ENCODE results near the gene MEGF6.

Gene MEGF6

DNA sequence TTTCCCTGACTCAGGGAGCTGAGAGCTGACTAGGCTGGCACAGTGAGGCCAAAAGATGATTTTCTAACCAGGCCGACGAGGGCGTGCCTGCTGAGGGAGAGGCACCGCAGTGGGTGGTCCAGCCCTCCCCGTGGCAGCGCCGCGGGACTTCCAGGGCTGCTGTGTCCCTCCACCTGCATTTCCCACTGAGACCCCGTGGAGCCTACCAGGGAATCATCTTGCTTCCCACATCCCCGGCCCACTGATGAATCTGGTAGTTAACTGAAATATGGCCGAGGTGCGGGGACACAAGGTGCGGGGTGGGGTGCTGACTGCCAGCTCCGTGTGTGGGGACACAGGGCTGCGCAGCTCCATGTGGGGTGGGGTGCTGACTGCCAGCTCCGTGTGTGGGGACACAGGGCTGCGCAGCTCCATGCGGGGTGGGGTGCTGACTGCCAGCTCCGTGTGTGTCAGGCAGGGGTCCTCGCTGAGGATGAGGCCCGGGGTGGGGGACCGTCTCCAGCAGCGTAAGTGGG lies 28.1 kb upstream of the MEGF6 start:
- H2BK5ac ChIP-seq (ENCODE audit: low read depth, low read length, poor library complexity, severe bottlenecking): no peak overlapping the region
- no peak for DNase-seq
- H3K4me1 ChIP-seq (ENCODE audit: control insufficient read depth, insufficient read depth, low read depth, low read length): peaks cover 1% of the 10 kb centered on the region
- WGBS: 91% methylated on average over 23 of the region's 23 CpGs
- H3K27me3 ChIP-seq (ENCODE audit: control insufficient read depth in 1 of 2, insufficient read depth in 1 of 2, low read length in 2 of 2): no peaks in the 10 kb centered on the region
- H2BK12ac ChIP-seq (ENCODE audit: low read length in 2 of 2): peak overlapping the region in 1 of 2 experiments; percentile 30
- no peaks in the 10 kb centered on the region for H3K9me3 ChIP-seq (ENCODE audit: control insufficient read depth, low read length)
- H4K8ac ChIP-seq (ENCODE audit: low read length): no peak overlapping the region
- no peak overlapping the region for H2BK15ac ChIP-seq (ENCODE audit: low read depth, poor library complexity, severe bottlenecking)
- no peak overlapping the region for H3K4me2 ChIP-seq (ENCODE audit: low read length, poor library complexity, severe bottlenecking)
- peaks cover 64 to 77% of the 10 kb centered on the region in 2 experiments for H3K36me3 ChIP-seq (ENCODE audit: control insufficient read depth in 1 of 2, insufficient read depth in 2 of 2, low read depth in 1 of 2, low read length in 2 of 2)
- H2BK120ac ChIP-seq (ENCODE audit: low read depth, low read length): no peak overlapping the region
- H3K4me3 ChIP-seq (ENCODE audit: insufficient read depth in 1 of 2, low read depth in 1 of 2, low read length in 2 of 2): no peak overlapping the region
- no peak overlapping the region for H3K18ac ChIP-seq (ENCODE audit: low read depth in 1 of 2, low read length in 2 of 2)
- H3K9ac ChIP-seq (ENCODE audit: low read length): no peak overlapping the region
- H3K14ac ChIP-seq (ENCODE audit: low read length in 2 of 2): no peak overlapping the region
- H2AK5ac ChIP-seq (ENCODE audit: low read length, severe bottlenecking): no peak overlapping the region
- no peak overlapping the region for H3K23ac ChIP-seq (ENCODE audit: low read length in 2 of 2)
- H3K79me1 ChIP-seq (replicated peaks; ENCODE audit: low read length, poor library complexity, severe bottlenecking): peaks cover 12% of the 10 kb centered on the region
- no peak overlapping the region for H3K27ac ChIP-seq (ENCODE audit: low read length, poor library complexity, severe bottlenecking)
- no peak overlapping the region for H4K91ac ChIP-seq (ENCODE audit: low read length)
- H2AFZ ChIP-seq (ENCODE audit: low read depth, low read length): no peak overlapping the region
- no peak overlapping the region for H3K4ac ChIP-seq (ENCODE audit: low read depth in 1 of 2, low read length in 2 of 2)

DNA sequence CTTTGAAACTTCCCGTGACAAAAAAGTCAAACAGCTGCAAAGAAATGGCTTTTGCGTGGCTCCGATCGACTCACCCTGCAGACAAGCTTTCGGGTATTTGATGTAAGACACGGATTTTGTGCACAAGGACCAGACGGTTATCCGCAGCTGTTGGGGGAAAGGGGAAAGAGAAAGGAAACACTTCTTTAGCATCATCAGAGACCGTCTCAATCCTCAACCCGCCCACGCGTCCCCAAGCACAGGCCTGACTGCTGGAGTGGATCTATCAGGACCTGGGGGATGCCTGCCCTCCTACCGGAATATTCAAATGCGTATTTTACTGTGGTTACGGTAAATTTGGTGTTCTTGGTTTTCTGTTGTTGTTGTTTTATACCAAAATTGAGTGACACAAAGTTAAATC lies 27.4 kb upstream of the MEGF6 start:
- Histone ChIP-seq H2BK15ac (ENCODE audit: low read depth, poor library complexity, severe bottlenecking) (no peak overlapping the region), H2AK5ac (ENCODE audit: low read length, severe bottlenecking) (no peak overlapping the region), H3K9me3 (ENCODE audit: control insufficient read depth, low read length) (no peaks in the 10 kb centered on the region), H3K9ac (ENCODE audit: low read length) (no peak overlapping the region), H3K27me3 (ENCODE audit: control insufficient read depth in 1 of 2, insufficient read depth in 1 of 2, low read length in 2 of 2) (no peaks in the 10 kb centered on the region), H3K79me1 (replicated peaks; ENCODE audit: low read length, poor library complexity, severe bottlenecking) (peaks cover 12% of the 10 kb centered on the region), H2BK120ac (ENCODE audit: low read depth, low read length) (no peak overlapping the region), H3K4me2 (ENCODE audit: low read length, poor library complexity, severe bottlenecking) (no peak overlapping the region), H3K23ac (ENCODE audit: low read length in 2 of 2) (no peak overlapping the region), H2AFZ (ENCODE audit: low read depth, low read length) (no peak overlapping the region), H3K4me3 (ENCODE audit: insufficient read depth in 1 of 2, low read depth in 1 of 2, low read length in 2 of 2) (no peak overlapping the region), H3K27ac (ENCODE audit: low read length, poor library complexity, severe bottlenecking) (no peak overlapping the region), H3K36me3 (ENCODE audit: control insufficient read depth in 1 of 2, insufficient read depth in 2 of 2, low read depth in 1 of 2, low read length in 2 of 2) (peaks cover 70 to 81% of the 10 kb centered on the region in 2 experiments), H4K8ac (ENCODE audit: low read length) (no peak overlapping the region), H3K4me1 (ENCODE audit: control insufficient read depth, insufficient read depth, low read depth, low read length) (peaks cover 1% of the 10 kb centered on the region), H2BK5ac (ENCODE audit: low read depth, low read length, poor library complexity, severe bottlenecking) (no peak overlapping the region), H2BK12ac (ENCODE audit: low read length in 2 of 2) (no peak overlapping the region), H3K4ac (ENCODE audit: low read depth in 1 of 2, low read length in 2 of 2) (no peak overlapping the region), H4K91ac (ENCODE audit: low read length) (no peak overlapping the region), H3K14ac (ENCODE audit: low read length in 2 of 2) (no peak overlapping the region), H3K18ac (ENCODE audit: low read depth in 1 of 2, low read length in 2 of 2) (no peak overlapping the region)
- WGBS: 96% methylated on average over 15 of the region's 15 CpGs
- no peak for DNase-seq

DNA sequence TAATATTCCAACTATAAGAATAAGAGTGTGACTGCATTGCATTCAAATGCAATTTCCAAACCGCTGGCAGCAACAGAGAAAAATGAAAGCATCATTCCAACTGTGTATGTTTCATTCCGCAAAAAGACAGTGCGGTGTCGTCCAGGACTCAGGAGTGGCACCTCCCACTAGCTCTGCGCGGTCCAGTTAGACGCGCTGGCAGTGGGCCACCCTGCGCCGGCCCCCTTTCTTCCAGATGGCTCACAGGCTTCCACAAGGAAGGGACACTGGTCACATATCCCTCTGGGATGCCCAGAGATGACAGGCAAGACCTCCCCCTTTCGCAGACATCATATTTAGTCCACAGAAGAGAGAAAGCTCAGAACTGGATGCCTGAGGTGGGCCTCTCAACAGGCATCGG lies 26.7 kb upstream of the MEGF6 start:
- no peak overlapping the region for H2BK5ac ChIP-seq (ENCODE audit: low read depth, low read length, poor library complexity, severe bottlenecking)
- H3K79me1 ChIP-seq (replicated peaks; ENCODE audit: low read length, poor library complexity, severe bottlenecking): peaks cover 10% of the 10 kb centered on the region
- no peak overlapping the region for H3K9ac ChIP-seq (ENCODE audit: low read length)
- H2BK15ac ChIP-seq (ENCODE audit: low read depth, poor library complexity, severe bottlenecking): no peak overlapping the region
- no peak overlapping the region for H2BK120ac ChIP-seq (ENCODE audit: low read depth, low read length)
- H3K18ac ChIP-seq (ENCODE audit: low read depth in 1 of 2, low read length in 2 of 2): no peak overlapping the region
- H3K4ac ChIP-seq (ENCODE audit: low read depth in 1 of 2, low read length in 2 of 2): no peak overlapping the region
- no peak overlapping the region for H3K4me2 ChIP-seq (ENCODE audit: low read length, poor library complexity, severe bottlenecking)
- H3K4me3 ChIP-seq (ENCODE audit: insufficient read depth in 1 of 2, low read depth in 1 of 2, low read length in 2 of 2): no peak overlapping the region
- H3K27ac ChIP-seq (ENCODE audit: low read length, poor library complexity, severe bottlenecking): no peak overlapping the region
- no peak overlapping the region for H4K8ac ChIP-seq (ENCODE audit: low read length)
- H2BK12ac ChIP-seq (ENCODE audit: low read length in 2 of 2): no peak overlapping the region
- no peak overlapping the region for H2AFZ ChIP-seq (ENCODE audit: low read depth, low read length)
- H3K27me3 ChIP-seq (ENCODE audit: control insufficient read depth in 1 of 2, insufficient read depth in 1 of 2, low read length in 2 of 2): no peaks in the 10 kb centered on the region
- peaks cover 1% of the 10 kb centered on the region for H3K4me1 ChIP-seq (ENCODE audit: control insufficient read depth, insufficient read depth, low read depth, low read length)
- no peak overlapping the region for H2AK5ac ChIP-seq (ENCODE audit: low read length, severe bottlenecking)
- 94% methylated on average over 12 of the region's 12 CpGs for WGBS
- H3K14ac ChIP-seq (ENCODE audit: low read length in 2 of 2): no peak overlapping the region
- H4K91ac ChIP-seq (ENCODE audit: low read length): no peak overlapping the region
- no peaks in the 10 kb centered on the region for H3K9me3 ChIP-seq (ENCODE audit: control insufficient read depth, low read length)
- H3K23ac ChIP-seq (ENCODE audit: low read length in 2 of 2): no peak overlapping the region
- H3K36me3 ChIP-seq (ENCODE audit: control insufficient read depth in 1 of 2, insufficient read depth in 2 of 2, low read depth in 1 of 2, low read length in 2 of 2): peaks cover 77 to 84% of the 10 kb centered on the region in 2 experiments
- no peak for DNase-seq

DNA sequence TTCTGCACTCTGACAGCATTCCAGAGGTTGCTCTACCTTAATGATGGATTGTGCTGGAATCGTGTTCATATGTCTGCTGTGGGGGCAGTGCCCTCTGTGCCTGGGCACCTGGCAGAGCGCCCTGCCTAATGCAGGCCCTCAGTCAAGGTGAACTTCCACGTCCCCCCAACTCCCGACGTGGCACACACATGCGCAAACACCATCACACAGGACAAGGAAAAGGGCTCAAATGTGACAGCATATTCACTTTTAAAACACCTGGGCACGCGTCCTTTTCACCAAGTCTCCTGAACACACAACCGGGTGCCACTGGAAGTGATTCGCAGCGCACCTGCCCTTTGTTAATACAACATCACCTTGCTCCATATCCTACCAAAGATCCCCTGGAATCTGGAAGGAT lies 25.2 kb upstream of the MEGF6 start:
- Histone ChIP-seq H4K8ac (ENCODE audit: low read length) (no peak overlapping the region), H3K4me1 (ENCODE audit: control insufficient read depth, insufficient read depth, low read depth, low read length) (peaks cover 1% of the 10 kb centered on the region), H3K14ac (ENCODE audit: low read length in 2 of 2) (no peak overlapping the region), H3K4me3 (ENCODE audit: insufficient read depth in 1 of 2, low read depth in 1 of 2, low read length in 2 of 2) (peak overlapping the region in 1 of 2 experiments; percentile 20), H2BK5ac (ENCODE audit: low read depth, low read length, poor library complexity, severe bottlenecking) (no peak overlapping the region), H3K4me2 (ENCODE audit: low read length, poor library complexity, severe bottlenecking) (no peak overlapping the region), H2BK120ac (ENCODE audit: low read depth, low read length) (no peak overlapping the region), H3K27ac (ENCODE audit: low read length, poor library complexity, severe bottlenecking) (no peak overlapping the region), H2BK12ac (ENCODE audit: low read length in 2 of 2) (no peak overlapping the region), H3K18ac (ENCODE audit: low read depth in 1 of 2, low read length in 2 of 2) (no peak overlapping the region), H3K9me3 (ENCODE audit: control insufficient read depth, low read length) (no peaks in the 10 kb centered on the region), H3K9ac (ENCODE audit: low read length) (no peak overlapping the region), H2BK15ac (ENCODE audit: low read depth, poor library complexity, severe bottlenecking) (no peak overlapping the region), H3K36me3 (ENCODE audit: control insufficient read depth in 1 of 2, insufficient read depth in 2 of 2, low read depth in 1 of 2, low read length in 2 of 2) (peaks cover 80 to 92% of the 10 kb centered on the region in 2 experiments), H3K23ac (ENCODE audit: low read length in 2 of 2) (no peak overlapping the region), H3K27me3 (ENCODE audit: control insufficient read depth in 1 of 2, insufficient read depth in 1 of 2, low read length in 2 of 2) (no peaks in the 10 kb centered on the region), H4K91ac (ENCODE audit: low read length) (no peak overlapping the region), H2AFZ (ENCODE audit: low read depth, low read length) (no peak overlapping the region), H2AK5ac (ENCODE audit: low read length, severe bottlenecking) (no peak overlapping the region), H3K79me1 (replicated peaks; ENCODE audit: low read length, poor library complexity, severe bottlenecking) (peaks cover 7% of the 10 kb centered on the region), H3K4ac (ENCODE audit: low read depth in 1 of 2, low read length in 2 of 2) (no peak overlapping the region)
- DNase-seq: no peak
- WGBS: 96% methylated on average over 11 of the region's 11 CpGs
